HG03097 (cell line): ENCODE data around the gene SPG7.
A peak's percentile ranks its signal among the peaks of the same experiment; 100 is the strongest.
"Not testable (repeated sequence)": the region's sequence is repeated elsewhere in the genome, so short reads cannot be mapped to it uniquely, and the experiment has no call there.

Source experiments
- ATAC-seq: cut with Tn5 transposase; IDR thresholded peaks from one replicate; pipeline ENCODE4 v1.9.1; 2021; ENCODE audit not compliant: unreplicated experiment, low FRiP score

The SPG7 gene

GRCh38 chr16:89574681-89575246 is 66.6 kb downstream of the SPG7 start:
- peak; percentile 54 for ATAC-seq

GRCh38 chr16:89575247-89576152 is 67.3 kb downstream of the SPG7 start, which contains the start of gene CPNE7:
TSS of gene CPNE7 (plus strand) at chr16:89575758. CDS start at chr16:89575898, 140 bp downstream.
- ATAC-seq = no peak

DNA sequence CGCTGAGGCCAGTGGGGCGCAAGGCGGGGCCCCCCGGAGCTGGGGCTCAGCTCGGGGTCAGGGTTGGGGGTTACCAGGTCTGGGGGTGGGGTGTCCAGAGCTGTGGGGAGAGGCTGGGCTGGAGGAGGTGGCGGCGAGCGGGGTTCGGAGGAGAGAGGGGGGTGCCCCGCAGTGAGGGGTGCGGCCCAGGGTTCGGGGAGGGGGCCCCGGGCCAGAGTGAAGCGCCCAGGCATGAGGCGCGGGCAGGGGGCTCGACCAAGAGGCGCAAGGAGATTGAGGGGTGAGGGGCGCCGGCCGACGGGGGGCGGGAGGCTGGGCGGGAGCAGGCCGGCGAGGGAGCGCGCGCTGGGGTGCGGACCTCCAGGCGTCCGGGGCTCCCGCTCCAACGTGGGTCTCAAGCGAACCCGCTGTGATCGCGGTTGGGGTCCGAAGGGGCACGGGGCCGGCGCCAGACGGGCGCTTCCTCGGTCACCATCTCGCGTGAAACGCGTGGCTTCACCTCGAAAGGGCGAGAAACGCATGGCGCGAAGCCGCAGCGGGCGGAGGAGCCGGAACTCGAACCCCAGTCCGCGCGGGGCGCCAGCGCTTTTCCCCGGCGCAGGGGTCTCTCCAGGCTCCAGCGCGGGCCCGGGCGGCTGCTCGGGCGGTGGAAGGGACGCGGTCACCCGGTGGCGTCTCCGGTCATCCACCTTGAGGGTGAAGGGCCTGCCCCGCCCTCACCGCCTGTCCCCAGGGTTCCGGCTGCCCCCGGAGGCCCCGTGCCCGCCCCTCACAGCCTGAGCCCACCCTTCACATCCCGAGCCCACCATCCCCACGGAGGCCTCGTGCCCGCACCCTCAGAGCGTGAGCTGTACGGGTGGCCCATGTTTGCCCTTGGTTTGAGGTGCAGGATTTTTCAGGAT is 68.2 kb downstream of the SPG7 start:
- no peak for ATAC-seq

DNA sequence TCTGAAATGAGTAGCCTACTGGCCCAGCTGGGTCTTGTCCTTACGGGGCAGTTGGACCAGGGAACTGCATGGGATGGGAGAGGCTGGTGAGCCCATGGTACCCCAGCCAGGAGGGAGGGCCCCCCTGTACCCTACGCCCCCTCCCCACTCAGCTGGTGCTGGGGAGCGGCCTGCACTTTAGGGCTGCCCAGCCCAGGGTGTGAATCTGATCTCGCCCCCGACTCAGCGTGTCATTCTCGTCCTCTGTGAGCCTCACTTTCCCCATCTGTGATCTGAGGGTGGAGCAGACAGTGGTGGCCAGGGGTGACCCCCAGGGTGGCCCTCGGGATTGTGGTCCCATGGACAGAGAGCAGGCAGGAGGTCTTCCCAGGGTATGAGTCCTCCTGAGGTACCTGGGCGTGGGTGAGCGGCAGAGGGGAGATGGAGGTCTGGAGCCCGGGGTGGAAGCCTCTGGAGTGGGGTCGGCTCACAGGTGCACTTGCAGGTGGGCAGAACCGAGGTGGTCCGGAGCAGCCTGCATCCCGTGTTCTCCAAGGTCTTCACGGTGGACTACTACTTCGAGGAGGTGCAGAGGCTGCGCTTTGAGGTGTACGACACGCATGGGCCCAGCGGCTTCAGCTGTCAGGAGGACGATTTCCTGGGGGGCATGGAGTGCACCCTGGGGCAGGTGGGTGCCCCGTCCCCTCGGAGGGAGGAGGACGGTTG is 69.0 kb downstream of the SPG7 start:
- ATAC-seq = no peak

DNA sequence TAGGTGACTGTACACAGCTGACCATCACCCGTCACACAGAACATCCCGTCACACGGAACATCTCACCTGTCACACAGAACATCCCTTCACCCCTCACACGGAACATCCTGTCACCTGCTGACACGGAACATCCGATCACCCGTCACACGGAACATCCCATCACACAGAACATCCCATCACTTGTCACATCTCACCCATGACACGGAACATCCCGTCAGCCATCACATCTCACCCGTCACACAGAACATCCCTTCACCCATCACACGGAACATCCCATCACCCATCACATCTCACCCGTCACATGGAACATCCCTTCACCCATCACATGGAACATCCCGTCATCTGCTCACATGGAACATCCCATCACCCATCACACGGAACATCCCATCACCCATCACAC is 71.1 kb downstream of the SPG7 start:
- no peak for ATAC-seq

- ATAC-seq = no peak
These were observed 73.0 kb downstream of the SPG7 start for GRCh38 chr16:89581045-89581695.

DNA sequence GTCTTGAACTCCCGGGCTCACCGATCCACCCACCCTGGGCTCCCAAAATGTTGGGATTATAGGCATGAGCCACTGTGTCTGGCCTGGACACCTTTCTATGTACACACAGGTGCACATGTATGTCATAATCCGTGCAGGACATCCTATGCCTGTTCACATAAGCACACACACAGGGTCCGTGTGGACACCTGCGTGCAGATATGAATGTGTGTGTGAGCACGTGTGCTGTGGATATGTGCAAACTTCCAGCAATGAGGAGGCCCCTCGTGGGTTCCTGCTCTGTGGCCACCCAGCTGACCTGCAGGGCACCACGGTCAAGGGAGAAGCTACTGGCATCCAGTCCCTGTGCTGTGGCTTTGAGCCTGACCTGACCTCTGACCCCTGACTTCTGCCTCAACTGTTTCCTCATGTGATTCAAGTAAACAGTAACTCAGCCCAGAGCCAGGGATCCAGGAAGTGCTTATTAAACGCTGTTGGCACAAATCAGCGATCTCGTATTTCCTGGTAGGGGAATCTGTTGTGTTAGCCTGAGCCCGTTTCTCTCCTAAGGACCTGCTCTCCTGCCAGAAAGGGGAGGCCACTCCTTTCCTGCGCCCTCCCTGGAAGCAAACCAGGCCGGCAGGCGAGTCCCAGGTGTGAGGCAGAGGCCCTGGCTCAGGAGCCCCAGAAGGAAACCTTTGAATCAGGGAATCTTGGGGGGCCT is 73.8 kb downstream of the SPG7 start:
- no peak for ATAC-seq

DNA sequence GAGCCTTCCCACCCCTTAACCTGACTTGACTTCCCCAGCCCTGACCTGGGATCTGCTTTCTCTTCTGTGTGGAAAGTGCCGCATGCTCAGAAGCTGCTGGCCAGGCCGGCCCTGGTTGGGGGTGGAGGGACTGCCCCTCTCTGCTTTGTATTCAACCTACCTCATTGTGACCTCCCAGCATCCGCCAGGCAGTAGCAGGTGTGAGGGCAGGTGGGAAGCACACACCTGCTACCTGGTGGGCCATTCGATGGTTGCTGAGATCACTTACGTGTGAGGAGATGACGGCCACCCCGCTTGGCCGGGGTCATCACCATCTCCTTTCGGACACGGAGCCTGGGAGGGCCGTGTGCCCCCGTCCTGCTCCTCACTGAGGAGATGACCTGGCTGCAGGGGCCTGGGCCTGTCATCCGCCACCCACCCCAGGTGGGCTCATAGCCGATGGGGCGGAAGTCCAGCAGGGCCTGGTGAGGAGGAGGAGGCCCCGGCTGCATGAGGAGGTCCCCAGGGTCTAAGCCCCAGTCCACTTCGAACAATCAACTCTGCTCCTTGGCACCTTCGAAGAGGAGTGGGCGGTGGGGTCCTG is 74.5 kb downstream of the SPG7 start:
- ATAC-seq = no peak

DNA sequence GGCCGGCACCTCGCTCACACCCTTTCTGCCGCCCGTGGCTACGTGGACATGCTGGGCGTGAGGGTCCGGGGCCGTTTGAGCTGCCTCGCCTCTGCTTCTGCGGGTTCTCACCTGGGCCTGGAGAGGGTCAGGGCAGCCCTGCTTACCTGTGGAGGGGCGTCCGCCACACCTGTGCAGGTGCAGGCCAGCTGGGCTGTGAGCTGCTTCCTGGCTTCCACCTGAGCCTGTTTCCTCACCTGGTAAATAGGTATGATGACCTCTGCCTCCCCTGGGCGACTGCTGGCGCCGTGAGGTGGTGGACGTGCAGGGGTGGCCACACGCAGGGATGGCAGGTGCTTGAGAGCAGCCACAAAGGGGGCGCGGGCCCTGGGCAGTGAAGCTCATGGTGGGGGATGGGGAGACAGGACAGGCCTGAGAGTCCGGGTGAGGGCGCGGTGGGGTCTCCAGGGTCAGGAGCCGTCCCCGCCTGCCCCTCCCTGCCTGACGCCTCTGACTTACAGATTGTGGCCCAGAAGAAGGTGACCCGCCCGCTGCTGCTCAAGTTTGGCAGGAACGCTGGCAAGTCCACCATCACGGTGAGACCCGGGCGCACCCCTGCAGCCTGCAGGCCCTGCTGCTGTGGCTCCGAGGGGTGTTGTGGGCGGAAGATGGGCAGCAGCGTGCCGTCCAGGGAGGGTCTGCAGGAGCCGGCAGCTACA is 75.1 kb downstream of the SPG7 start:
- ATAC-seq = no peak

DNA sequence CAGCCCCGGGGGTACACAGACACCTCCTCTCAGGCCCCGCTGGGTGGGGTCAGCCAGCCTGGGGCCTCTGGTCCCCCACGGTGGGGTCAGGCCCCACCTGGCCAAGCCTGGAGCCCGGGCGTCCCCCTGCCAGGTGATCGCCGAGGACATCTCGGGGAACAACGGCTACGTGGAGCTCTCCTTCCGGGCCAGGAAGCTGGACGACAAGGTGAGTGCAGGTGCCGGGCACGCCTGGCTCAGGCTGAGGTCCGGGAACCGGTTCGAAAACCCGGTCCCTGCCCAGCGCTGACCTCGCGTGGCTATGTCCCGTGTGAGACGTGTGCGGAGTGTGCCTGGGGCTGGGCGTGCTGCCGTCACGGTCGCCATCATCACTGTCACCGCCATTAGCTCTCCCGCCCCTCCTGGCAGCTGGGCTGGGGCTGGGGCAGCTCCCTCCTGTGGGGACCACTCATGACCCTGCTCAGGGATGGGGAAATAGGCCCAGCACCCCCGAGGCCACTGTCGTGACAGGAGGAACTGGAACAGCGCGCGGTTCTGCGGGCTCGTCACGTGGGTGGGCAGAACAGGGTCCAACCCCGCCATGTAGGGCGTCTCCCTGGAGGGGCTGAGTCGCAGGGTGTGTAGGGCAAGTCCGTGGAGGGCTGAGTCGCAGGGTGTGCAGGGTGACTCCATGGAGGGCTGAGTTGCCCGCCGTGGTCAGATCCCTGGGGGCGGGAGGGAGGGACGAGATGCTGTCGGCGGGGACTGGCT is 75.9 kb downstream of the SPG7 start:
- no peak for ATAC-seq

GRCh38 chr16:89584768-89585549 is 76.8 kb downstream of the SPG7 start:
- no peak for ATAC-seq

DNA sequence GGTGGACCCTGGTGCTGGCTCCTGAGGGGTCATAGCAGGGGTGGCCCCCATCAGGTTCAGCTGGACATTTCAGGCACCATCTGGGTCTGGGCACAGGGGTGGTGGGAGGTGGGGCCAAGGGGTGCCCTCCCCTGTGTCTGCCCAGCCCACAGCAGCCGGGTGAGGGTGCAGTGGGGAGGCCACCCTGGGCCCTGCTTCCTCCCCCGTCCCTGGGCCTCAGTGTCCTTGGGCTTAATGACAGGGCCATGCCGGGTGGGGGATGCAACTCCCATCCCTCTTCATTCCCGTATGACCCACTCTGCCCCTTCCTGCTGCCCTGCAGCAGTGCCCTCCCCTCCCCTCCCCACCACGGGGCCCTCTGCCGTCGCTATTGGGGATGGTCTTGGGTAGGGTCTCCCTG is 78.0 kb downstream of the SPG7 start:
- no peak for ATAC-seq

GRCh38 chr16:89586853-89587252 is 78.7 kb downstream of the SPG7 start:
- ATAC-seq = no peak

- not testable (repeated sequence) for ATAC-seq
These were observed 79.5 kb downstream of the SPG7 start for GRCh38 chr16:89587676-89588075.

GRCh38 chr16:89588413-89589109 is 80.4 kb downstream of the SPG7 start:
- no peak for ATAC-seq

GRCh38 chr16:89589241-89589926 is 81.2 kb downstream of the SPG7 start:
- no peak for ATAC-seq
